NCI-H1694 treated with DMSO at 0.1 percent for 48 hours (cell line): ENCODE measurements around the gene HAL.

Experiments used
- DNase-seq: peaks from one replicate; lab custom pipeline; 2025; lab: John Stamatoyannopoulos, UW

HAL gene

DNA sequence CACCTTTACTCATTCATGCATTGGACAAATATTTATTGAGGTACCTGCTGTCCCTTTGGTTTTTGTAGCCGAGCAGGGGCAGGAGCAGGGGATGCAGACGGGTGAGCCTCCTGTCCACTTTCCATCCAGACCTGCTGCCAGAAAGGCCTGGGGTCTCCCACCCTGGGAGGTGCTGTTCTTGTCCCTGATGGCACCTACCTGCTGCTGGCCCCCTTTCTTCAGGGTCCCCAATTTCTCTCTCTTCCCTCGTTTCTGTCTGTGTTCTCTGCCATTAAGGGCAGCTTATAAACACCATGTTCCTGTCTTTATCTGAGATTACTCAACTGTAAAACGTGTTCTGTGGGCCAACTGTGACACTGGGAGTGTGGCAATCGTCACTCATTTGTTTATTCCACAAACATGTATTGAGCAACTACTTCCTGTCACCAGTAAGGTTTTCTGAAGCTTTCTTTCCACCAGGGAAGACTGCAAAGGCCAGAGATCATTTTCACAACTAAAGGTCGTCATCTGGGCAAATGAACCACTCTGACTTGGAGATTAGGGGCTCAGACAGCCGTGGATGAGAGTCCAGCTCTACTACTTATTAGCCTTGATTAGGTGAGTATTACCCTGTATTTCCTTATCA, at the start of gene HAL:
HAL (minus strand) TSS at position 311 of the 625 bp plus-strand sequence. CDS start 434 bp downstream, outside the sequence.
- DNase-seq, result no peak

- DNase-seq, result no peak
Measured at GRCh38 chr12:96045566-96045965, 49.4 kb upstream of the HAL start.

- no peak for DNase-seq
Measured at GRCh38 chr12:96044943-96045290, 48.8 kb upstream of the HAL start.

GRCh38 chr12:96044017-96044942, 48.1 kb upstream of the HAL start:
- no peak for DNase-seq

- no peak for DNase-seq
Measured at GRCh38 chr12:96041181-96041580, 45.0 kb upstream of the HAL start.

DNA sequence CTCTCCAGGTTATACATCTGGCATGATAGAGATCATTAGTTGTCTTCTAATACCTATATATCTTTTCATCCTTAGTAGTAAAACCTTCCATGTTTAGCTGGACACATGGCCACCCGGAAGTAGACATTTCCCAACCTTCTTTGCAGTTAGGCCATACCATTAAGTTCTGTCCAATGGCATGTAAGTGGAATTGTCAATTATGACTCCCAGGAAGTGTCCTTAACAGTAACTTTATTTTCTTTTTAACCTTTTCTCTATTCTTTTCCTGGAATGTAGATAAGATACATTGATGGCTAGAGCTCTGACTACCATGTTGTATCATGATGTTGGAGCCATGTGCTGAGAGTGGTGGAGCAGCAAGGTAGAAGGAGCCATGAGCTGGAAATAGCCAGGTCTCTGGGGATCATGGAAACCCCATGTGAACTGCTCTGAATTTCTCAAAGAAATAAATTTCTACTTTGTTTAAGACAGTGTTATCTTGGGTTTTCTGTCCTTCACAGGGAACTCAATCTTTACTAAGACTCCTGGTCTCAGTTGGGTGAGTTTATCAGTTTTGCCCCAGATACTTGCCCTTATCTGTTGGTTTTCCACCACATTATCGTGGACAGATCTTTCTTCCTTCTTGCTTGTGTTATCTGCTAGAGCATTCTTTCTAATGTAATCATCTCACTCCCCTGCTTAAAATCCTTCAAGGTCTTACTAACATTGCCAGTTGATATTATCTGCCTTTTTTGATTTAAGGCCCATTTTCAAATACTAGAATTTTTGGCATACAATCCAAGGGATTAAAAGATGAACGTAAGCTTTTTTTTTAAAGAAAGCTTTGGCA, 44.4 kb upstream of the HAL start:
- DNase-seq, result no peak

- DNase-seq, result no peak
Measured at GRCh38 chr12:96039516-96039915, 43.4 kb upstream of the HAL start.

DNA sequence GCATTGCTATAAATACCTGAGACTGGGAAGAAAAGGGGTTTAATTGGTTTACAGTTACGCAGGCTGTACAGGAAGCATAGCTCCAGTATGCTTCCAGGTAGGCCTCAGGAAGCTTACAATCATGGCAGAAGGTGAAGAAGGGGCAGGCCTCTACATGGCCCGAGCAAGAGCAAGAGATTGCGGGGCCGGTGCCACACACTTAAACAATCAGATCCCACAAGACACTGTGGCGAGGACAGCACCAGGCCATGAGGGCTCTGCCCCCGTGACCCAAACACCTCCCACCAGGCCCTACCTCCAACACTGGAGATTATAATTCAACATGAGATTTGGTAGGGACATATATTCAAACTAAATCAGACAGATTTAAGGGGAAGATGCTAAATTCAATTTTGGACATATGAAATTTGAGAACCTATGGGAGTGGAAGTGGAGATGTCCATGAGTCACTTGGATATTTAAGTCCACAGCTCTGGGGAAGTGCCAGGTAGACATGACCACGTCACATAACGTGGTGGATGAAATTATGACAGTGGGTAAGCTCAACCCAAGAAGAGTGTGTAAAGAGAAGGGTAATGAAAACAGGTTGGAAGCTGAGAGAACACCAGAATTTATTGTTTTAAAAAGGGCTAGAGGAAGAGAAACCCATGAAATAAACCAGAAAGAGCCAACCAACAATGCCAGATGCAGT, 40.8 kb upstream of the HAL start:
- DNase-seq, result no peak

- peak; percentile 97 for DNase-seq
Measured at GRCh38 chr12:96035283-96036236, 39.4 kb upstream of the HAL start, which contains the start of gene LTA4H. TSS of gene LTA4H (minus strand) at chr12:96035587. CDS start at chr12:96035519, 68 bp downstream.

- DNase-seq, result no peak
Measured at GRCh38 chr12:96034621-96035282, 38.6 kb upstream of the HAL start.

- no peak for DNase-seq
Measured at GRCh38 chr12:96033549-96034389, 37.6 kb upstream of the HAL start.

- DNase-seq, result no peak
Measured at GRCh38 chr12:96029826-96030225, 33.7 kb upstream of the HAL start.

DNA sequence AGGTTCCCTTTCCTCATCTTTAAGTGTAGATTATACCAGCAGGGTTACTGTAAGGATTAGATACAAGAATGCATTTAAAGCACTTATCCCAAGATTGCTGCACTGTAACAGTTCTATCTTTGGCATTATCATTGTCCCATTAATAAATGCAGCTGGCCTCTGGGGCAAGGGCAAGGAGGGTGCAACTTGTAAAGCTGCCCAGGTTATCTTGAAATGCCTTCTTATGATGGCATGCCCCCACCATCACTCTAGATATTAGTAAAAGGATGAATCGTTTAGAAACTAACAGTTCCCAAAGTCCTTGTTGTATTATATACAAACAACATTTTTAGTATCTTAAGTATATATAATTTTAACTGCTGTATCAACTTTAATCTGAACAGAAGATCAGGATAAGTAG, 32.4 kb upstream of the HAL start:
- no peak for DNase-seq

GRCh38 chr12:96026331-96026730, 30.2 kb upstream of the HAL start:
- DNase-seq, result no peak

DNA sequence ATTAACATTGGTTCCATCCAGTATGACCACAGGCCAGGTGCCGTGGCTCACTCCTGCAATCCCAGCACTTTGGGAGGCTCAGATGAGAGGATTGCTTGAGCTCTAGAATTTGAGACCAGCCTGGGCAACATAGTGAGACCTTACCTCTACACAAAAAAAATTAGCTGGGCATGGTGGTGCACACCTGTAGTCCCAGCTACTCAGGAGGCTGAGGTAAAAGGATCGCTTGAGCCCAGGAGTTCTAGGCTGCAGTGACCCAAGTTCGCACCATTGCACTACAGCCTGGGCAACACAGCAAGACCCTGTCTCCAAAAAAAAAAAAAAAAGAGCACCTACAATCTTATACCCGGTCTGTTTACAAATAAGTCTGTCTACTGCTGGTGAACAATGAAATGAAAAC, 29.4 kb upstream of the HAL start:
- no peak for DNase-seq

- no peak for DNase-seq
Measured at GRCh38 chr12:96020314-96021003, 24.3 kb upstream of the HAL start.

- DNase-seq, result peak; percentile 1
Measured at GRCh38 chr12:96015672-96016071, 19.5 kb upstream of the HAL start.

DNA sequence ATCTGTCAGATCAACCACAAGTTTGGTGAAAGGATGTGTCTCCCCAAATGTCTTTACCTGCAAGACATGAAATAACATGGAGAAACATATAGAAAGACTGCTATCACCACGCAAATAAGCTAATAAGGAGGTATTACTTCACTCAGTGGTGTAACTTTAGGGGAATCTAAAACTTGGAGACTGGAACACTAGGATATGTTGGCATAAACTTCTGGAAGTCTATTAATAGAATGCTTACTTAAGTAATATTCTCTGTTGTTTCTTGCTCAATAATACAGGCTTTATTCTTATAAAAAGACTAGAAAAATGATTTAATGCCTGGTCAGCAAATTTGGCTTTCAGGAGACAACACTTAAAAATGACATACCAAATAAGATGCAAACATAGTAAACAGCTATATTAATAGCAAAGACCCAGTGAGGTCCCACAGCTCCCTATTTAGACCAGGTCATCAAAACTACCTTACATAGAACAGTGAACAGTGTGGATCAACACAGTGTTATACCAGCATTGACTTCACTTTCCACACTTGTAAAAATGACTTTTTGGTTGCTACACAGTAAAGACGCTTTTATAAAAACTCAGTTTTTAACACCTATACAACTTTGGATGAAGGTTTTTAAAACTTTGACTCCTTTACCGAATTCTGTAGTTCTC, 18.9 kb upstream of the HAL start:
- no peak for DNase-seq
